Measurements from ENCODE around the gene SDR39U1.

DNA sequence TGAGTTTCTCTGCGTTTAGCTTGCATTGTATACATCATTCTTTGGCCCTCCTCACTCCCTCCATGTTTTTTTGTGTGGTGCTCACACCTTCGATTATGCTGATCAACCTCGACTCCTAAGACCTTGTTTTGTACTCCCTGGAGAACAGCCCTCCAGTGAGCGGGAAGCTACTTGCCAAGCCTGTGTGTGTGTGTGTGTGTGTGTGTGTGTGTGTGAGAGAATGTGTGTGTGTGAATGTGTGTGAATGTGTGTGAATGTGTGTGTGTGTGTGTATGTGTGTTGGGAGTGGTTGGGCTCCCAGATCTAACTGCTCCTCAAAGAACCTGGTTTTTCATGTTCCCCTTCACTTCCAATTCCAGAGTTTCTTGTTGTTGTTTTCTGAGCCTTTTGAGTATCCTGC is 37.8 kb downstream of the SDR39U1 start:
- TF ChIP-seq POLR2AphosphoS5 (IDR thresholded peaks at IDR 0.05; ENCODE audit: borderline replicate concordance, low read depth, low read length) (no peak), EZH2 (IDR thresholded peaks at IDR 0.05) (no peak), FOXP2 (optimal IDR thresholded peaks at IDR 0.05; ENCODE audit: control extremely low read depth, extremely low read length, insufficient read depth) (no peak)
